Measurements from ENCODE around the gene CD22.

Gene CD22

DNA sequence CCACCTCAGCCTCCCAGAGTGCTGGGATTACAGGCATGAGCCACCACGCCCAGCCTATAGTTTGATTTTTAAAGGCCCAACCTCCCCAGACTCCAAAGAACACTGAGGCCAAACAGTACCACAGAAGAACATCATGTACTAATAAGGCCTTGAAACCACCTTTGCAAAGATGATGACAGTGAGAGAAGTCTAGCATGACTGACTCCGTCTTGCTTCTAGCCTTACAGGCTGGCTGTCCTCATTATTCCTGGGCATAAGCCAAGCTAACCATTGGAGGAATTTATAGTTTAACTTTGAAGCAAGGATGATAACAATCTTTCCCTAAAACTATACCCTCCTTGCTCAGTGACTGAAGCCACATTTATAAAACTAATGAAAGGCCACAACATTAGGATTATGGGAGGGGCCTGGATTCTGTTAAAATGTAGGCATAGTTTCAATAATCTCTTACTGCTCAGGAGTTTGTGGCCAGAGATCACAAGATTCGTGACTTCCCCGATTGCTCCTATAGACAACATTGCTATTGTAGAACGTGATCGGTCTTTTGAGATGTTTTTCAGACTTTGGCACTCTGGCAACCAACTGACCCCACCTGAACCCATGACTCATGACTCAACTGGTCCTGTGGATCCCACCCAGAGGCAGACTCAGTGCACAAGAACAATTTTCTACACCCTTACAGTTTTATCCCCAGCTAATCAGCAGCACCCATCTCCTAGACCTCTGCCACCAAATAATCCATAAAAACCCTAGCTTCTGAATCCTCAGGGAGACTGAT lies 59.5 kb downstream of the CD22 start:
- no peak for DNase-seq (ENCODE audit: low read depth in 2 of 2)

DNA sequence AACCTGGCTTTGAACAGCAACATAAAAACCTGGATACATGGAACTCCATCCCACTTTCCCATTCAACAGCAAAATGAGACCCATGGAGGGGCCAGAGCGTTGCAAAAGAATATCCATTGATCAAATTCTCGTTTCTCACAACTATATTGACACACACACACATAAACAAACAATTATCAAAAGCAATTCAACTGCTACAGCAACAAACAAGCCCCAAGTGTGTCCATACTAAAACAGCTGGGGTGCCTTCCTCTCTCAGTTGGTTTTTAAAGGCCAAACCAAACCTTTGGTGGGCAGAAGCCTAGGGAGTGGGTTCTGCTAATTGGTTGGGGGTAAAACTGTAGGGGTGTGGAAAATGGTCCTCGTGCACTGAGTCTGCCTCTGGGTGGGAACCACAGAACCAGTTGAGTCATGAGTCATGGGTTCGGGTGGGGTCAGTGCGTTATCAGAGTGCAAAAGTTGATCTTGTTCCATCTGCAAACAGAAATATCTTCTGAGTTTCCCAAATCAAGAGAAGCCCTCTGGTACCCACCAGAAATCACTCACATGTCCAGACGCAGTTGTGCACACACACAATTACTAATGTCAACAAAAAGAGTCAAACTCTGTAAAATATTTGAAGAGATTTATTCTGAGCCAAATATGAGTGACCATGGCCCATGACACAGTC lies 60.3 kb downstream of the CD22 start:
- DNase-seq (ENCODE audit: low read depth in 2 of 2) = no peak

DNA sequence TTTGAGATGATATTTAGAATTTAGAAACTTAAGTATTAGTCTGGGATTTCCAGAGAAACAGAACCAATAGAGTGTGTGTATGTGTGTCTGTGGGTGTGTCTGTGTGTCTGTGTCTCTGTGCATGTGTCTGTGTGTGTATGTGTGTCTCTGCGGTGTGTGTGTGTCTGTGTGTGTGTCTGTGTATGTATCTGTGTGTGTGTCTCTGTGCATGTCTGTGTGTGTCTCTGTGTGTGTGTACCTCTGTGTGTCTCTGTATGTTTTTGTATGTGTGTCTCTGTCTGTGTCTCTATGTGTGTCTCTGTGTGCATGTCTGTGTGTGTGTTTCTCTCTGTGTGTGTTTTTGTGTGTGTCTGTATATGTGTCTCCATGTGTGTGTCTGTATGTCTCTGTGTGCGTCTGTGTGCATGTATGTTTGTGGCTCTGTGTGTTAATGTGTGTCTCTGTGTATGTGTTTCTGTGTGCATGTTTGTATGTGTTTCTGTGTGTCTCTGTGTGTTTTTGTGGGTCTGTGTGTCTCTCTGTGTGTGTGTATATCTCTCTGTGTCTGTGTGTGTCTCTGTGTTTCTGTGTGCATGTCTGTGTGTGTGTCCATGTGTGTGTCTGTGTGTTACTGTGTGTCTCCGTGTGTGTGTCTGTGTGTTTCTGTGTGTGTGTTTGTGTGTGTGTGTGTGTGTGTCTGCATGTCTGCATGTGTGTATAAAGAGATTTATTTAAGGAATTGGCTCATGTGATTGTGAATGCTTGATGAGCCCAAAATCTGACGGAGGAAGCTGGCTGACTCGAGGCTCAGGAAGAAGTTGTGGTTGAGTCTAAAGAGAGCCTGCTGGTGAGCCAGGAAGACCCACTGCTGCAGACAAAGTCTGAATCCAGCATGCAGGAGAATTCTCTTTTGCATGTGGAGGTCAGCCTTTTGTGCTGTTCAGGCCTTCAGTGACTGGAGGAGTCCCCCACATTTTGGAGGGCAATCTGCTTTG lies 64.0 kb downstream of the CD22 start:
- DNase-seq (ENCODE audit: low read depth in 2 of 2) = no peak

DNA sequence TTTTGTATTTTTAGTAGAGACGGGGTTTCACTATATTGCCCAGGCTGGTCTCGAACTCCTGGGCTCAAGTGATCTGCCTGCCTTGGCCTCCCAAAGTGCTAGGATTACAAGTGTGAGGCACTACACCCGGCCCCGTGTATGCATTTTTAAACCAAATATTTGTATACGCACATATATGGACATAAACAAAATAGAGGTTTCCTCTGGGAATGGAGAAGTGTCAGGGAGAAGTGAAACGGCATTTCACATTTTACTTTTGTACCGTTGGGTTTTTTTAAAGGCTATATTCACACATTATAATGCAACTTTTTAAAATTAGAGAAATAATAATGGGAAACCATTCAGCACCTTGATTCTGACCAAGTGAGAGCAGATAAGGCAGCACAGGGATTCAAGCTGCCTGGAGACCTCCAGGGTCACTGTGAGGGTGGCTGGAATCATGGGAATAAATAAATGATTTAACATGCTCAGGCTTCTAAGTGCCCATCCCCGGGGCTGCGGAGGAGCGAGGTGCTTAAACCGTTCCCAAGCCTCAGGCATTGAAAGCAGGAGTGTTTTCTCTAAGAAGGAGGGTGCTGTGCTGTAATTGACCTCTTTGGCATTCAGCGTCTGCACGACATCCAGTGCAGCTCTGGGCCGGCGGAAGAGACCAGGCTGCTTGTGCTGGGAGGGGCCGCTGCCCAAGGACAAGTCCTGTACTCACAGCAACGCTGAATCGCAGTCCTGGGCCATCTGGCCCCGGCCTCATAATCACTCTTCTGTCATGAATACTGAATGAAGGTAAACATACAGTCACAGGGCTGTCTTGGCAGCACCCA lies 66.6 kb downstream of the CD22 start:
- DNase-seq (ENCODE audit: low read depth in 2 of 2) = no peak

DNA sequence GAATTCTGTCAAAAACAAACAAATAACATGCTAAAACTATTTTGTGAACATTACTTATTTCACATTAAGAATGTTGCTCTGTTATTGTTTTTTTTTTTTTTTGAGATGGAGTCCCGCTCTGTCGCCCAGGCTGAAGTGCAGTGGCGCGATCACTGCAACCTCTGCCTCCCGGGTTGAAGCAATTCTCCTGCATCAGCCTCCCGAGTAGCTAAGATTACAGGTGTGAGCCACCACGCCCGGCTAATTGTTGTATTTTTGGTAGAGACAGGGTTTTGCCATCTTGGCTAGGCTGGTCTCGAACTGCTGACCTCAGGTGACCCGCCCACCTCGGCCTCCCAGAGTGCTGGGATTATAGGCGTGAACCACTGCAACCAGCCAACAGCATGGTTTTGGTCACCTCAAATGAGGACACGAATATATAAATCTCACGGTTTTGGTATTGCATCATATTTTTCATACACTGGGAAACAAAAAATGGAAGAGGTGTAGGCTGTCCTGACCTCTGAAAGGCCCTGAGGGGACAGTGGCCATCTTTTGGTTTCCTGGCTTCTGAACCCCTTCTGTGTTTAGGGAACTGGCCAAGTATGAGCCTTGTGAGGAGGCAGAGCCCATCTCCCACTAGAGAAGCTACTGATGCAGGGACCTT lies 67.4 kb downstream of the CD22 start:
- no peak for DNase-seq (ENCODE audit: low read depth in 2 of 2)
